ENCODE data around the gene MXRA7.
"Not testable (repeated sequence)": the region's sequence is repeated elsewhere in the genome, so short reads cannot be mapped to it uniquely, and the experiment has no call there.

The MXRA7 gene

DNA sequence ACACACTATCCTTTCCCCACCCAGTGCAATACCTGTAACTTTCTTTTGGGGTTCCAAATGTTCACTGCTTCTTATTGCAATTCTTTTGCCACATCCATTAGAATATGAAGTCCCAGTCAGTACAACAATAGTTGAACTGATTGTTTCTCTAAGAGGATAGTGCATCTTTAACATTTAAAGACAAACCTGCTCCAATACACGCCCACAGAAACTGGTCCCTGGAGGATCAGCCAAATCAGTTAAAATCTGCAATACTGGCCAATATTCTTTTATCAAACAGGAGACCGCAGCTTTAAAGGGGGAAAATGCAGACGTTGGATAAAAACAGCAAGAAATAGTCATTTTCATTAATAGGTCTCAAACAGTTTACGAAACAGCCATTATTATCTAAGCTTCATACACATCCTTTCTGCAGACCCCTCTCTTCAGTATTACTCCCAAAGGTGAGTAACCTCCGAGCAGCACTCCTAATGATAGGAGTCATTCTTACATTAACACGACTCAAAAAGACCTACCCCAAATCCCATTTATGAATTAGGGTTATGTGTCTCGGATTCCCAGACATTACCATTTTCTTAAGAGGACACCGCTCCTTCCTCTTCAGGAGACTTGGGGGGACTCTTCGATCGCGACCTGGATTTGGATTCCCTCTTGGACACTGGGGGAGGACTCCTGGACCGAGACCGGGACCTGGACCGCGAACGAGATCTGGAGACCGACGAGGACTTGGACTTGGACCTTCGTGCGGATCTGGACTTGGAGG is 25.0 kb upstream of the MXRA7 start:
- no peak for DNase-seq (ENCODE audit: low read depth)

DNA sequence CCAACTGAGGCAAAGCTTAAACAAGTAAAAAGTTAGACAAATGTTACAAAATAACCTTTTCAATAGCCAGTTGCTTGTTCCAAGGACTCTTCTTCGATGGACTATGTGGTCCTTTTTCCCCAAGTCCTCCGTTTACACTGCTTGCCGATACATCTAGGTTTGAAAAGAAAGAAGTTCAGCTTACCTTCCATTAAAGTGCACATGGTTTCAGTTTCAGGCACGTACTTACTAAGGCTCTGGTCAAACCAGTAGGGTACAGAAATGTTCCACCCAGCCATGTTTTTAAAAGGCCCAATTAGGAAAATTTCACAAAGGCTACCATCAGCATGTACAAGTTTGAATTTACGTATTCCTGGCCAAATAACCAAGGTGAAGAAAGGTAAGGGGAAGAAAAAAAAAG is 24.2 kb upstream of the MXRA7 start:
- no peak for DNase-seq (ENCODE audit: low read depth)

DNA sequence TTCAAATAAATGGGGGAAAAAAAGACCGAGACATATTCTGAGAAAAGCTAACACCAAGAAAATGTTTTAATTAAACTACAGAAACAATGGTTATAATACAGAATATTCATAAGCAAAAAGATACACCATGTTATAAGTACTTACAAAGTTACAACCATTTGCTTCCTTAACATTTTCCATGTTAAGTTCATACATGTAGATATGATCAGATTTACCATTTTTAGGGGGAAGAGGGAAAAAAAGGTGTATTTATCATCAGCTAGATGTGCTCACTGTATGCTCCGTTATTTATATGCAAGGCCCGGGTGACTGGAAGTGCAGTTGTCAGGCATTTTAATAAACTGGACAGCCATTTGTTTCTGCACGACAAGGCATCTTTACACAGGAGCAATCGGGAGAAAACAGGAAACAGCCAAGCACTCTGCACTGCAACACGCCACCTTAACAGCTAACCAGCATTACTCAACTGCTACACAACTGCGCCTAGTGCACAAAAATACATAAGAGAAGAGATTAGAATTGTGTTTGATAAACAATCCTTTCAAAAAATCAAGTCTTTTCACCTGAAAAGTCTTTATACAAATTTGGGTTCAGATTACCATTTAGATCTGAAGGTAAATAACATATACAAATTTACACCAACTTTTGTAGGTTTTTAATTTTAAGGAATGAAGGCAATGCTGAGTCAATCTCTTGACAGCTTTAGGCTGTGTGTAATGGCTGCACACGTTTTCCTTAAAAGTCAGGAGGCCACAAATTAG is 23.5 kb upstream of the MXRA7 start:
- DNase-seq (ENCODE audit: low read depth), result no peak

DNA sequence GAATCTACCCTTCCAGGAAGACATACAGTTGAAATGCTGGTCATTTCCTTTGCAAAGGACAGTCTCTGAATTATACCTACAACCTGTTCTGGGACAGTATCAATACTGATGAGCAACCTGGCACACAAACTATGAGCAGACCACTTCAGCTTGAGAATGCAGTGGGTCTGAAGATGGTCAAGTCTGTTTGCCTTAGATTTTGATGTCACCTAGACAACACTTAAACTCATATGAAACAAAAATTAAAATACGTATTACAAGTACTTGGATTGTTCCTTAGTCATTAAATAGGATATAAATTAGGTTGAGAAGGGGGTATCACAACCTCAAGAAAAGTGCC is 22.8 kb upstream of the MXRA7 start:
- no peak for DNase-seq (ENCODE audit: low read depth)

DNA sequence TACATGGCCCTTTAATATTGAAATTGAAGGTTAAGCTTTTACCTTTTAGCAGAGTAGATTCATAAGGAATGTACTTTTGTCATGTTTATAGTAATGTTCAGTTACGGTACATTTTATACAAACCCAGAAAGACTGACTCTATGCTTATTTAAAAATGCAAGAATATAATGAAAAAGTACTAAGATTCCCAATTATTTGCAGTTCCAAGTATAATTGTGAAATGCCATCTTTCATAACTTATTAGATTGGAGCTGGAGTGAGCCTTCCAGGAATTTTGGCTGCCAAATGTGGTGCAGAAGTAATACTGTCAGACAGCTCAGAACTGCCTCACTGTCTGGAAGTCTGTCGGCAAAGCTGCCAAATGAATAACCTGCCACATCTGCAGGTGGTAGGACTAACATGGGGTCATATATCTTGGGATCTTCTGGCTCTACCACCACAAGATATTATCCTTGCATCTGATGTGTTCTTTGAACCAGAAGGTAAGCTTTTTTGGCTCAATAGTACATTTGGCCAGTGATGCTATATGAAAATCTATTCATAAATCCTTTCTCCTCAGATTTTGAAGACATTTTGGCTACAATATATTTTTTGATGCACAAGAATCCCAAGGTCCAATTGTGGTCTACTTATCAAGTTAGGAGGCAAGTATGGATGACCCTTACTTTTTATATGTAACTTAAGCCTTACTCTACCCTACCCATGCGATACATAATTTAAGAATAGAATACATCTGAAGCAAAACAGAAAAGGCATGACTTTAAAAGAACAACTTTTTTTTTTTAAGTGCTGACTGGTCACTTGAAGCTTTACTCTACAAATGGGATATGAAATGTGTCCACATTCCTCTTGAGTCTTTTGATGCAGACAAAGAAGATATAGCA is 22.2 kb upstream of the MXRA7 start:
- DNase-seq (ENCODE audit: low read depth), result no peak

DNA sequence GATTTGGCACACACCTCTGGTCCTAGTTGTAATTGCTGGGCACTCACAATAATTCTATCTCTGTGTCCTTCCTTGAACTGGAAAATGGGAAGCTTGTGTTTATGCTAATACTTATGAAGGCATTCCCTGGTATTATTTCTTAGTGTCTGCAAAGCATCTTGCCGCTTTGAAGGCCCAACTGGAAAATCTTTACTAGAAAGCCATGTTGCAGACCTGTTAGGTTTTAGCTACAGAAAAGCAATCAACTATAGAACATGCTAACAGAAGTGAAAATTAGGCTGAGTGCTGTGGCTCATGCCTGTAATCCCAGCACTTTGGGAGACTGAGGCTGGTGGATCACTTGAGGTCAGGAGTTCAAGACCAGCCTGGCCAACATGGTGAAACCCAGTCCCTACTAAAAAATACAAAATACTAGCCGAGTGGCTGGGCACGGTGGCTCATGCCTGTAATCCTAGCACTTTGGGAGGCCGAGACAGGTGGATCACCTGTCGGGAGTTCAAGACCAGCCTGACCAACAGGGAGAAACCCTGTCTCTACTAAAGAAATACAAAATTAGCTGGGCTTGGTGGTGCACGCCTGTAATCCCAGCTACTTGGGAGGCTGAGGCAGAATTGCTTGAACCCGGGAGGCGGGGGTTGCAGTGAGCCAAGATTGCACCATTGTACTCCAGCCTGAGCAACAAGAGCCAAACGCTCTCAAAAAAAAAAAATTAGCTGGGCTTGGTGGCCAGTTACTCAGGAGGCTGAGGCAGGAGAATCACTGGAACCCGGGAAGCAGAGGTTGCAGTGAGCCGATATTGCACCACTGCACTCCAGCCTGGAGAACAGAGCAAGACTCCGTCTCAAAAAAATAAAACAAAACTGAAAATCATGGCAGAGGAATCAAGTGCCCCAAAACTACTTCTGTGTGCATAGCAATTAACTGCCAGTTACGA is 21.3 kb upstream of the MXRA7 start:
- not testable (repeated sequence) for DNase-seq (ENCODE audit: low read depth)

DNA sequence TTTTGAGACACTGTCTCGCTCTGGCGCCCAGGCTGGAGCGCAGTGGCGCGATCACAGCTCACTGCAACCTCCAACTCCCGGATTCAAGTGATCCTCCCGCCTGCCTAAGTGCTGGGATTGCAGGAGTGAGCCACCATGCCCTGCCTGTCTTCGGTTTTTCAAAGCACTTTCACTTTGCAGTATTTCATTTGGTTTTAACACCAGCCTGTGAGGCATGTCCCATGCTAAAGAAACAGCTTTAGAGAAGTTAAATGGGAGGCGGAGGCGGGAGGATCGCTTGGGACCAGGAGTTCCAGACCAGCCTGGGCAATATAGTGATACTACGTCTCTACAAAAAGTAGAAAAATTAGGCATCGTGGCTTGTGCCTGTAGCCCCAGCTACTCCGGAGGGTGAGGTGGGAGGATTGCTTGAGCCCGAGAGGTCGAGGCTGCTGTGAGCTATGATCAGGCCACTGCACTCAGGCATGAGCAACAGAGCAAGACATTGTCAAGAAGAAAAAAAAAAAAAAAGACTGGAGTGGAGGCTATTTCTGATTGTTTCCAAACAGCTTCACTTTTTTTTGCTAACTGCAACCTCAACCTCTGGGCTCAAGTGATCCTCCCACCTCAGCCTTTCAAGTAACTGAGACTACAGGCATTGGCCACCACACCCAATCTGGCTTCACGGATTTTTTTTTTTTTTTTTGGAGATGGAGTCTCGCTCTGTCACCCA is 17.1 kb upstream of the MXRA7 start:
- no peak for DNase-seq (ENCODE audit: low read depth)

DNA sequence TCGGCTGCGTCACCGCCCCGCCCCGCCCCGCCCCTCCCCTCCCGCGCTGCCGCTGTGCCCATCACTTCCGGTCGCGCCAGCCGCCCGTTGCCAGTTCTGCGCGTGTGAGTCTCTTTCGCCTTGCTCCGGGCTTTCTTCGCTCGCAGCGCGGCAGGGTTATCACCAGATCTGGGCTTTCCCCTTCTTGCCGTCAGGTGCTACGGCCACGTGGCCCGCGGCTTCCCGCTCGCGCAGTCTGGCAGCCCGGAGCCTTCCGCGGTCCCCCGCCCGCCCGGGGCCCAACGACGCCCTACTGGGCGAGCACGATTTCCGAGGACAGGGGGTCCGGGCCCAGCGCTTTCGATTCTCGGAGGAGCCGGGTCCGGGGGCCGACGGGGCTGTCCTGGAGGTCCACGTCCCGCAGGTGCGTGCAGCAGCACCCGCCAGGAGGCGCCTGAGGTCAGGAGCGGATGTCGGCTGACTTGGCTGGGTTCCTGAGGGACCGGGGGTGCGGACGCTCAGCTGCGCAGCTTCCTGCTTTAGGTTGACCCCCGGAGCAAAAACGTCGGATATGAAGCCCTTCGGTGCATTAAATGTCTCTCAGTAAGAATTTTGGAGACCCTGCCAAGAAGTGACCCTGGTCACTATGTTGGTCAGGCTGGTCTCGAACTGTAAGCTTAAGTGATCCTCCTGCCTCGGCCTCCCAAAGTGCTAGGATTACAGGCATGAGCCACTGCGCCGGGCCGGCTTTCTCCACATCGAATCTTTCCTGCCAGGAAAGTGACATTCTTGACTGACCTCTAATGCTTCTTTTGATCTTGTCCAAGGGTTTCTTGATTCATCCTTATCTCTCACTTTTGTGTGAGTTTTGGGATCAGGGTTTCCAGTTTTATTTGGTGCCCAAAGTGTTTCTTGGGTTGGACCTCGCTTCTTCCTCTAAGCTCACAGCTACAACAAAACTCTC is 16.3 kb upstream of the MXRA7 start, which contains the start of gene METTL23:
TSS of gene METTL23 (plus strand) at position 64 of the 943 bp plus-strand sequence. CDS start 2,872 bp downstream, outside the sequence.
- DNase-seq (ENCODE audit: low read depth), result peak; percentile 69

DNA sequence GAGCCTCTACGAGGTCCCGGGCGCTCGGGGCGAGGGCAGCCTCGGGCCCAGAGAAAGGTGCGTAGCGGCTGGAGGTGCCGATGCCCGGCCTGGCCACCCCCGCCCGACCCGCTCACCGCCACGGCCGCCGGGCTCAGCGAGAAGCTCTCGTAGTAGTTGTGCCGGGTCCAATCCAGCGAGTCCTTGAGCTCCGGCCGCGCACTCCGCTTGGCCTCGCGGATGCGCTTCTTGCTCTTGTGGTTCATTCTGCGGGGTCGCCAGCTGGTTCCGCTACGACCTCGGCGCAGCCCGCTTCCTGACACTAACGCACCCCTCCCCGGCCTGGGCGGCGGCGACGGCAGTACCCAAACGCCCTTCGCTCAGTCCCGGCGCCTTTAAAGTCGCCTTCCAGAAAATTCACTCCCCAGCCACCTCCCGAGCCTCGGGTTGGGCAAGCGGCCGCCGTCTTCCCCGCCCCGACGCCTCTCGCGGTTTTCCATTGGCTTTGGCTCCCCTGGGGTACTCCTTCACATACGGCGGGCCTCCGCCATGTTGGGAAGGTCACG is 15.5 kb upstream of the MXRA7 start, which contains the start of gene JMJD6:
TSS of gene JMJD6 (minus strand) at position 376 of the 545 bp plus-strand sequence. CDS start at position 245, 131 bp downstream.
- DNase-seq (ENCODE audit: low read depth), result peak; percentile 91

DNA sequence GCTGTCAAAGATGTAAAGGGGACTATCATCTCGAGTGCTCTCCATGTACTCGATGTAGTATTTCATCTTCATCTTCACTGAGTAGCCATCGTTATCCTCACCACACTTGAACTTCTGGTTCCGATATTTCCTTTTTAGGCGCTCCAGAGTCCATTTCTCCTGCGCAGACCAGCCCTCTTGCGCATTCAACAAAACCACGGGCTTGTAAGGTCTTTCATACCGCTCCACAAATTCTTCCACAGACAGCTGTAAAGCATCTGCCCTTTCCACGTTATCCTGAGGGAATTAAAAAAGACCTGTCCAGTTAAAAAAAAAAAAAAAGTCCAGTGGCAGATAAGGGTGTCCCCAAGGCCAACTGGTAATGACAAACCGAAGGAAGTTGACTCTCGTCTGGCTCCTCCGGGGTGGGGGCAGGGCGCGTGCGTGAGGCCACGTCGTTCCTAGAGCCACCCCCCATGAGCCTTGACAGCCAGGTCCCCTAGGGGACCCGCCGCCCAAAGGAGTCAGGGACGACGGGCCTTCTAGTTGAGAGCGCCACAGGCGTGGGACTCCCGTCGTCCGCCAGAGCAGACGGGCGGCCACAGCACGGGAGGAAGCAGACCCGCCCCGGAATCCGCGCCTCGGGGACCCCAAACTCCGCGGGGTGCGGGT is 14.9 kb upstream of the MXRA7 start:
- peak; percentile 61 for DNase-seq (ENCODE audit: low read depth)

DNA sequence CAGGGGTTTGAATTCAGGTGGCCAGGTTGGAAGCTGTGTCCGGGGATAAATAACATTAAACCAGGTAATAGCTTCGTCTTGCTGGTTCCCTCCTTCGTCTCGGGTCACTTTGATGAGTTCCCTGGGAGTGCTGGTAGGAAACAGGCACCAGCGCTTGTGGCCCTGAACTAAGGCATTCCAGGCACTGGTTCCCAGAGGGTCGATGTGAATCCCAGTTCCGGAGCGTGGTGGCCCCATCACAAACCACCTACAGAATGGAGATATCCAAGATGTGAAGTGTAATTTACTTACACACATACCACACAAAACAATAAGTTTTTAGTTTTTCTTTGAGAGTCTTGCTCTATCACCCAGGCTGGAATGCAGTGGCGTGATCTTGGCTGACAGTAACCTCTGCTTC is 13.0 kb upstream of the MXRA7 start:
- no peak for DNase-seq (ENCODE audit: low read depth)

DNA sequence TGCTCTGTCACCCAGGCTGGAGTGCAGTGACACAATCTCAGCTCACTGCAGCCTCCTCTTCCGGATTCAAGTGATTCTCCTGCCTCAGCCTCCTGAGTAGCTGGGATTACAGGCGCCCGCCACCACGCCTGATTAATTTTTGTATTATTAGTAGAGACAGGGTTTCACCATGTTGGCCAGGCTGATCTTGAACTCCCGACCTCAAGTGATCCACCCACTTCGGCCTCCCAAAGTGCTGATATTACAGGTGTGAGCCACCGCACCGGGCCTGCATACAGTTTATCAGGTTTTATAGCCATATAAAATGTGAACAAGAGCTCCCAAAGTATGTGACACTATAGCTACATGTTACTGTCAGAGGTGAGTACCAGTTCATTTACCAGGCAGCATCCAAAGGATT is 12.2 kb upstream of the MXRA7 start:
- DNase-seq (ENCODE audit: low read depth), result not testable (repeated sequence)

DNA sequence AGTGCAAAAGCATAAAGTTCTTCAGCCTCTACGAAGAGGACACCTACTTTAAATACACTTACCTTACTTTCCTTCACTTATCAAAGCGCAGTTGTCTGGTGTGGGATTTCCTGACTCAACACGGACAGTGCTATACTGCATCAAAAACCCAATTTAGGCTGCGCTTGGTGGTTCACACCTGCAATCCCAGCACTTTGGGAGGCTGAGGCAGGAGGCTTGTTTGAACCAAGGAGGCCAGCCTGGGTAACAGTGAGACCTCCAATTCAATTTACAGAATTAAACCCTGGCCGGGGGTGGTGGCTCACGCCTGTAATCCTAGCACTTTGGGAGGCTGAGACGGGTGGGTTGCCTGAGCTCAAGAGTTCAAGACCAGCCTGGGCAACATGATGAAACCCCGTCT is 11.5 kb upstream of the MXRA7 start:
- no peak for DNase-seq (ENCODE audit: low read depth)

DNA sequence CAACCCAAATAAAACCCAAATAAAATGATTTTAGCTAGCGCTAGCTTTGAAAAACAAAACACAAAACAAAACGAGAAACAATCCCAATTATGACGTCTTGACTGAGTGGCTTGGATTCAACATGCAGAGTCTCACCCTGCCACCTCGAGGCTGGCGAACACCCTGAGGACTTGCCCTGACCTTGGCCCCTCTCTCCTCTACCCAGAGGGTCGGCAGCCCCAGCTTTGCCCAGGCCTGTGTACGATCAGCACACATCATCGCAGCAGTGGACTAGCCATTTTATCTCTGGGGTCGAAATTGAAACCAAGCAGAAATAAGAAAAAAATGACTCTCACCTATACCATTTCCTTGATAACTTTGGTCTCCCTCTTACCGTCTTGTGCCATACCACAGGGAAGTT is 10.7 kb upstream of the MXRA7 start:
- DNase-seq (ENCODE audit: low read depth), result no peak

DNA sequence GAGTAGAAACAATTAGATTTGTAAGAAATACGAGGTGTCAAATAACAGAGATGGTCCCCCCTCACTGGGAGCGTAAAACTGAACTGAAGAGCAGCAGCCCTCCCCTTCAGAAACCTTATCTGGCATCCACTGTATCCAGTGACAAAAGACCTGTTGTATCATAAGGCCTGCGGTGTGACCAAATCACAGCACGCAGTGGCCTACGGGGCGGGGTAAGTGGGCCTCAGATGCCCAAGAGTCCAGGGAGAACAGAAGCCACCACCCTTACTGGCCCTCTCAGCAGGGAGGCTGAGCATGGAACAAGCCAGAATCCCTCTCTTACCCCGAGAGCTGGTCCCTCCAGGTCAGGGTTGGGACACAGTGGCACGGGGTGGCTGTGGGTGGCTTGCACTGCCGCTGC is 10.2 kb upstream of the MXRA7 start:
- no peak for DNase-seq (ENCODE audit: low read depth)

DNA sequence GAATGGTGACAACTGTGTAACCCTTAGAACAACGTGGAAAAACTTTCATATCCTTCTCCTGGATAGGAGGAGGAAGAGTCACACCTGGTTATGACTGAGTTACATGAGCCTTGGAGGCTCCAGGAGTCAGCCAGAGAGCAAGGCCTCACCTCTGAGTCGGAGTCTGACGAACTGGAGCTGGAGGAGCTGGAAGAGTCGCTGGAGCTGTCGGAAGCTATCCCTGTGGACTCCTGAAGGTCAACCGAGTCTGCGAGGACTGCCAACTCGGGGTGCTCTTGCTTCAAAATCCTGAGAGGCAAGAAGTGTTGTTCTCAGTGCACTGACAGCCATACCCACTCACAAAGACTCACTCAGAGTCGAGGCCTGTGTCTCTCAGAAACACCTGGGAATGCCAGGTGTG is 9.4 kb upstream of the MXRA7 start:
- no peak for DNase-seq (ENCODE audit: low read depth)

DNA sequence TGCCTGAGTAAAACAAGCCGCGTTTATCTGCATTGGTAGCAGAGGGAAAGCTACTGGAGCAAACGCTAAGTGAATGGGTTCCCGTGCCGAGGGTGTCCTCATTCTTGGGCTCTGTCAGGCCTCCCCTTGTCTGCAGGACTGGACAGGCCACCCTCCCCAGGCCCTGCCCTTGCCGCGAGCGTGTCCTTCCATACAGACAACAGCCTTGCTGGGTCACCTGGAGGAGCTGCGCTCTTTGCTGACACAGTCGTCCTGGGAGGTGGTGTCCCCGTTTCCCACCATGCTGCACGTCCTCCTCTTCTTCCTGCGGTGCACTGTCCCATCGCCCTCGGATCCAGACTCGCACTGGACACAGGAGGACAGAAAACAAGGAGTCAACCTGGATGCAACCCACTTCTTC is 7.8 kb upstream of the MXRA7 start:
- DNase-seq (ENCODE audit: low read depth), result no peak

DNA sequence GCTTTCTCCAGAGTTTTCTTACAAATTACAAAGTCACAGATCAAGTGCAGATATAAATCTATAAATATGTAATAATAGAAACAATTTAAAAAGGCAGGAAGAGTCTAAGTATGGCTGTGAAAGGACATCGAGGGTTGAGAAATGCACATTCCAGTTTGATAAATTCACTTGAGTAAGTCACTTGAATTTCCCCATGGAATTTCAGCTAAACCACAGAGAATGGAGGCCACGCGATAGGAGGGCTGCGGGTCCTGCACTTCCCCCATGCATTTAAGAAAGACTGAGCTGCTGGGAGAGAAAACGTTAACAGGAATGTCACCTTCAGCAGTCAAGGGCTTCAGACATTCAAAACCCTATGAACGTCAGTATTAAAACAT is 6.1 kb upstream of the MXRA7 start:
- no peak for DNase-seq (ENCODE audit: low read depth)

Data from stimulated activated CD8-positive, alpha-beta memory T cell treated with anti-CD3 and anti-CD28 coated beads, Interleukin-4, amount 100 ng/mL, for 24 hours (primary cell).